ENCODE results near the gene CYP27C1.

The CYP27C1 gene

GRCh38 chr2:127191331-127192219 is 28.5 kb downstream of the CYP27C1 start:
- no peak for FAIRE-seq

- no peak for FAIRE-seq
These were observed 31.3 kb downstream of the CYP27C1 start for GRCh38 chr2:127188797-127189196.

GRCh38 chr2:127187831-127188230 is 32.3 kb downstream of the CYP27C1 start:
- no peak for FAIRE-seq

GRCh38 chr2:127187081-127187775 is 32.9 kb downstream of the CYP27C1 start:
- FAIRE-seq: no peak

GRCh38 chr2:127185705-127186104 is 34.4 kb downstream of the CYP27C1 start:
- FAIRE-seq: no peak

- no peak for FAIRE-seq
These were observed 35.0 kb downstream of the CYP27C1 start for GRCh38 chr2:127185093-127185492.

- FAIRE-seq: no peak
These were observed 36.3 kb downstream of the CYP27C1 start for GRCh38 chr2:127183771-127184170.

GRCh38 chr2:127182626-127183458 is 37.3 kb downstream of the CYP27C1 start:
- FAIRE-seq: no peak

GRCh38 chr2:127181851-127182250 is 38.2 kb downstream of the CYP27C1 start:
- no peak for FAIRE-seq

- FAIRE-seq: no peak
These were observed 40.3 kb downstream of the CYP27C1 start for GRCh38 chr2:127179766-127180165.

GRCh38 chr2:127177617-127178263 is 42.4 kb downstream of the CYP27C1 start:
- FAIRE-seq: no peak

GRCh38 chr2:127176371-127177311 is 43.5 kb downstream of the CYP27C1 start:
- FAIRE-seq: no peak

- FAIRE-seq: no peak
These were observed 44.2 kb downstream of the CYP27C1 start for GRCh38 chr2:127175751-127176354.

- FAIRE-seq: no peak
These were observed 44.9 kb downstream of the CYP27C1 start for GRCh38 chr2:127175041-127175721.

GRCh38 chr2:127174640-127175039 is 45.5 kb downstream of the CYP27C1 start:
- FAIRE-seq: no peak

- no peak for FAIRE-seq
These were observed 46.0 kb downstream of the CYP27C1 start for GRCh38 chr2:127174136-127174535.

GRCh38 chr2:127173057-127173456 is 47.0 kb downstream of the CYP27C1 start:
- FAIRE-seq: no peak

GRCh38 chr2:127172306-127172705 is 47.8 kb downstream of the CYP27C1 start:
- no peak for FAIRE-seq

- no peak for FAIRE-seq
These were observed 49.5 kb downstream of the CYP27C1 start for GRCh38 chr2:127170452-127171197.

GRCh38 chr2:127170021-127170420 is 50.1 kb downstream of the CYP27C1 start:
- FAIRE-seq: no peak
